OCI-LY7 (cell line): ENCODE measurements around the gene CATSPER3. TPM values are rescaled to one million over a fixed set of nuclear protein-coding genes. Genes with fewer than 3 reads are reported as not detected.

ENCODE experiments used
- BruUV-seq: library from RNA; stranded (reverse); fragments of 400-500 nt; replicated peaks from 2 replicates; lab custom pipeline; 2021; lab: Mats Ljungman, UMichigan
- CTCF ChIA-PET: fragments of 300-600 bp; sonication (Branson Sonifier 250); formaldehyde crosslinking; loops from one replicate; lab custom pipeline; 2022; ENCODE audit warnings: antibody characterized with exemption; ENCODE audit not compliant: unreplicated experiment; lab: Charles Lee
- POLR2A ChIA-PET: fragments of 300-600 bp; sonication (Branson Sonifier 250); formaldehyde crosslinking; loops from one replicate; lab custom pipeline; 2022; ENCODE audit warnings: antibody characterized with exemption; lab: Charles Lee
- DNase-seq: peaks from one replicate; pipeline ENCODE4 v3.0.0-alpha.2; 2015; ENCODE audit warnings: low spot score
- H2AFZ ChIP-seq: fragments of 200-600 bp; sonication (generic), shearing (Covaris generic); 2 replicates; pipeline ENCODE4 v1.6.1; 2014; ENCODE audit warnings: mild to moderate bottlenecking, antibody characterized with exemption, low read length, moderate library complexity
- H3K27ac ChIP-seq: fragments of 200-600 bp; sonication (generic); 2 replicates; pipeline ENCODE4 v1.5.1; 2014; ENCODE audit warnings: mixed run types, low read depth, mild to moderate bottlenecking, moderate library complexity, low read length, inconsistent platforms; ENCODE audit not compliant: poor library complexity, severe bottlenecking
- H3K36me3 ChIP-seq: fragments of 200-600 bp; sonication (generic); 2 replicates; pipeline ENCODE4 v1.6.1; 2014; ENCODE audit warnings: mild to moderate bottlenecking, antibody characterized with exemption, low read length, moderate library complexity, mixed read lengths; ENCODE audit not compliant: insufficient read depth
- H3K4me1 ChIP-seq: fragments of 200-600 bp; sonication (generic); 2 replicates; pipeline ENCODE4 v1.5.1; 2014; ENCODE audit warnings: mild to moderate bottlenecking, low read length; ENCODE audit not compliant: insufficient read depth, poor library complexity, severe bottlenecking
- H3K4me2 ChIP-seq: fragments of 200-600 bp; sonication (generic); 2 replicates; pipeline ENCODE4 v1.6.1; 2014; ENCODE audit warnings: mild to moderate bottlenecking, low read length
- H3K4me3 ChIP-seq: fragments of 200-600 bp; sonication (generic); 2 replicates; pipeline ENCODE4 v1.5.1; 2014; ENCODE audit warnings: mild to moderate bottlenecking, low read depth, low read length; ENCODE audit not compliant: poor library complexity, severe bottlenecking
- H3K79me2 ChIP-seq: fragments of 200-600 bp; sonication (generic); 2 replicates; pipeline ENCODE4 v1.6.1; 2016; ENCODE audit warnings: low read depth, mild to moderate bottlenecking, low read length, moderate library complexity, mixed read lengths; ENCODE audit not compliant: insufficient read depth
- H3K9me2 ChIP-seq: fragments of 200-600 bp; sonication (generic); 2 replicates; pipeline ENCODE4 v1.6.1; 2016; ENCODE audit warnings: mild to moderate bottlenecking, low read length, mixed read lengths; ENCODE audit not compliant: insufficient read depth
- H3K9me3 ChIP-seq: fragments of 200-600 bp; sonication (generic); 2 replicates; pipeline ENCODE4 v1.6.1; 2014; ENCODE audit warnings: mild to moderate bottlenecking, mixed run types, low read length, mixed read lengths
- H4K20me1 ChIP-seq: fragments of 200-600 bp; sonication (generic); 2 replicates; pipeline ENCODE4 v1.6.1; 2014; ENCODE audit warnings: mild to moderate bottlenecking, antibody characterized with exemption, low read length, moderate library complexity, mixed read lengths; ENCODE audit not compliant: insufficient read depth
- CTCF ChIP-seq: fragments of 200-600 bp; sonication (generic); conservative IDR thresholded peaks from 2 replicates; pipeline ENCODE4 v1.5.1; 2014; ENCODE audit warnings: mild to moderate bottlenecking, antibody characterized with exemption, low read length, moderate library complexity, mixed read lengths
- EZH2phosphoT487 ChIP-seq: fragments of 200-600 bp; sonication (generic); IDR thresholded peaks from 2 replicates; pipeline ENCODE4 v1.6.1; 2018; ENCODE audit warnings: low read depth, borderline replicate concordance, mild to moderate bottlenecking, mixed run types, antibody characterized with exemption, low read length, moderate library complexity, mixed read lengths
- intact Hi-C: fragments of 100-400 bp; cut with micrococcal nuclease; formaldehyde crosslinking; loops from one replicate; pipeline ENCODE4 v1.10.0; 2022; ENCODE audit not compliant: unreplicated experiment
- total RNA-seq, 2 experiments: library from RNA; depleted of rRNA in 1 of 2; stranded (reverse); fragments of >200 nt in 1 of 2; shearing (Covaris generic) in 1 of 2; gene quantifications; 2 replicates each; pipeline ENCODE4 v1.2.3, GENCODE V29; 2014 to 2022

CATSPER3 gene
- total RNA-seq, 2 experiments from 2014 or later, result 0.61 TPM; not detected in 1

- DNase-seq, result no peak
- Histone ChIP-seq H2AFZ (no peak overlapping the region), H3K9me3 (no peaks in the 10 kb centered on the region), H3K9me2 (no peaks in the 10 kb centered on the region), H3K4me1 (no peaks in the 10 kb centered on the region), H4K20me1 (no peaks in the 10 kb centered on the region), H3K27ac (no peak overlapping the region), H3K36me3 (peaks cover 32% of the 10 kb centered on the region), H3K4me3 (no peak overlapping the region), H3K79me2 (no peaks in the 10 kb centered on the region), H3K4me2 (no peak overlapping the region)
- intact Hi-C loops, result no loop called here
- POLR2A ChIA-PET, result no interaction called here
- TF ChIP-seq CTCF, result no peak
- CTCF ChIA-PET, result no interaction called here
- no TSS peak for BruUV-seq
Observed at GRCh38 chr5:134920848-134921575, 46.7 kb upstream of the CATSPER3 start.

GRCh38 chr5:134932508-134932907 is 35.2 kb upstream of the CATSPER3 start:
- no peaks in the 10 kb centered on the region for H3K79me2 ChIP-seq
- H3K4me2 ChIP-seq, result no peak overlapping the region
- DNase-seq, result no peak
- POLR2A ChIA-PET, result interaction anchor here (0.7 to 1.3 kb wide), 3 partner anchors 15 to 23 kb away, joined by 3 to 4 read pairs (median 3); no protein-coding TSS in a partner anchor
- H4K20me1 ChIP-seq, result no peaks in the 10 kb centered on the region
- intact Hi-C loops, result no loop called here
- no peak overlapping the region for H3K4me3 ChIP-seq
- no TSS peak for BruUV-seq
- H3K9me2 ChIP-seq, result no peaks in the 10 kb centered on the region
- H3K27ac ChIP-seq, result no peak overlapping the region
- H2AFZ ChIP-seq, result no peak overlapping the region
- TF ChIP-seq CTCF (no peak), EZH2phosphoT487 (no peak)
- H3K36me3 ChIP-seq, result peaks cover 66% of the 10 kb centered on the region
- no peaks in the 10 kb centered on the region for H3K4me1 ChIP-seq
- no peaks in the 10 kb centered on the region for H3K9me3 ChIP-seq
- CTCF ChIA-PET, result no interaction called here

GRCh38 chr5:134934202-134934601 is 33.5 kb upstream of the CATSPER3 start:
- Histone ChIP-seq H3K9me2 (no peaks in the 10 kb centered on the region), H3K4me2 (no peak overlapping the region), H3K4me1 (no peaks in the 10 kb centered on the region), H3K9me3 (no peaks in the 10 kb centered on the region), H4K20me1 (no peaks in the 10 kb centered on the region), H2AFZ (no peak overlapping the region), H3K4me3 (no peak overlapping the region), H3K27ac (no peak overlapping the region), H3K36me3 (peaks cover 61% of the 10 kb centered on the region), H3K79me2 (no peaks in the 10 kb centered on the region)
- TF ChIP-seq CTCF (no peak), EZH2phosphoT487 (no peak)
- intact Hi-C loops, result no loop called here
- POLR2A ChIA-PET, result interaction anchor here (0.6 kb wide), 1 partner anchor 251 kb away, joined by 3 read pairs; no protein-coding TSS in a partner anchor
- no peak for DNase-seq
- CTCF ChIA-PET, result no interaction called here
- no TSS peak for BruUV-seq
